ENCODE data around the gene ST7. TPM values are rescaled to one million over a fixed set of nuclear protein-coding genes. Genes with fewer than 3 reads are reported as not detected.

Gene ST7
- total and polyA plus RNA-seq, 2 of the 8 experiments (the other 6 are each of a cell fraction or from before 2014, with no cell fraction given): 16.3 to 18.0 TPM

DNA sequence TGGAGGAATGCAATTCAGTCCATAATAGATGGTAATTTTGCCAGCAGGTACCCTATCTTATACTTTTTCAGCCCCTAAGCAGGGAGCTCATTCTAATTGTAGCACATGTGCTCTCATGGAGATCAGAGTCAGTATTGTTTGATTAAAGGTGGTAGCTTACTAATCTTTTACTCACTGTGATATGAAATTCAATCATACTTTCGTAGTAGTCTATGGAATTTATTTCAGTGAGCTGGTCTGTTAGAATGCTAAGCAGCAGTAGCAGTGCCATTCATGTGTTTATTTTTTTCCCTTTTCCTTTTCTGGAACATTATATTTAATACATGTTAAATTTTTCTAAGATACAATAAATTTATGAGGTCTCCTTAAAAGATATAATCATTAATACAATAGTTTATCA is 109.0 kb downstream of the ST7 start (continued):
- TF ChIP-seq CHD7 (IDR thresholded peaks at IDR 0.05; ENCODE audit: insufficient replicate concordance, low read length): no peak

Measured in H1 (cell line).